B cell (primary cell): ENCODE measurements around the gene ALKBH8. TPM values are rescaled to one million over a fixed set of nuclear protein-coding genes. Genes with fewer than 3 reads are reported as not detected.

Source experiments
- ATAC-seq: fragments of 200-7000 bp; cut with Tn5 transposase; one replicate; pipeline ENCODE4 v1.10.0; 2021; ENCODE audit warnings: low read depth, mild to moderate bottlenecking, moderate number of reproducible peaks, moderate library complexity
- CTCF ChIA-PET: fragments of 350-600 bp; sonication (Branson Sonifier 250); formaldehyde crosslinking; loops from one replicate; lab custom pipeline; 2021; ENCODE audit warnings: antibody characterized with exemption, inconsistent platforms; lab: Charles Lee
- POLR2A ChIA-PET: fragments of 350-600 bp; sonication (Branson Sonifier 250); formaldehyde crosslinking; loops from one replicate; lab custom pipeline; 2021; ENCODE audit warnings: antibody characterized with exemption; lab: Charles Lee
- DNase-seq: peaks from one replicate; pipeline ENCODE4 v3.0.0; 2013
- H2AFZ ChIP-seq: 2 replicates; pipeline ENCODE4 v1.6.1; 2012; ENCODE audit warnings: mild to moderate bottlenecking, low read depth, low read length; ENCODE audit not compliant: insufficient read depth, poor library complexity, severe bottlenecking
- H3K27ac ChIP-seq, 2 donors: 1 replicate in 1 of 2; 2 replicates in 1 of 2; pipeline ENCODE4 v1.5.1; 2012 to 2013; ENCODE audit warnings: low read length in 2 of 2, mild to moderate bottlenecking in 2 of 2, moderate library complexity in 1 of 2
- H3K27me3 ChIP-seq, 4 experiments: fragments of 200-600 bp in 1 of 4; sonication (generic) in 1 of 4; replicated peaks in 1 of 4; 1 replicate in 2 of 4; 2 replicates in 2 of 4; pipeline versions ENCODE4 v1.6.1 to v1.7.0; 2013 to 2016; ENCODE audit warnings: low read length in 3 of 4, mild to moderate bottlenecking in 2 of 4, mixed read lengths in 1 of 4, moderate library complexity in 1 of 4; ENCODE audit not compliant: insufficient read depth in 4 of 4, control insufficient read depth in 3 of 4; ENCODE audit errors: control extremely low read depth in 1 of 4
- H3K36me3 ChIP-seq, 2 experiments: replicated peaks in 1 of 2; 1 replicate in 1 of 2; 2 replicates in 1 of 2; pipeline versions ENCODE4 v1.6.1 to v1.7.1; 2013; ENCODE audit warnings: low read length in 1 of 2; ENCODE audit not compliant: insufficient read depth in 2 of 2, control insufficient read depth in 1 of 2; ENCODE audit errors: control extremely low read depth in 1 of 2, extremely low read depth in 1 of 2
- H3K4me1 ChIP-seq, 2 donors: fragments of 200-600 bp in 1 of 2; sonication (generic) in 1 of 2; 1 replicate in 1 of 2; 2 replicates in 1 of 2; pipeline versions ENCODE4 v1.5.1 to v1.6.1; 2013 to 2017; ENCODE audit warnings: low read length in 2 of 2; ENCODE audit not compliant: control insufficient read depth in 2 of 2, insufficient read depth in 2 of 2
- H3K4me2 ChIP-seq: replicated peaks from 2 replicates; pipeline ENCODE3; 2012; ENCODE audit warnings: mild to moderate bottlenecking, low read depth, low read length; ENCODE audit not compliant: poor library complexity, severe bottlenecking
- H3K4me3 ChIP-seq, 5 experiments: fragments of 200-600 bp in 1 of 5; sonication (generic) in 1 of 5; 1 replicate in 3 of 5; 2 replicates in 2 of 5; pipeline versions ENCODE4 v1.5.1 to v1.7.0; 2011 to 2016; ENCODE audit warnings: low read length in 4 of 5, mild to moderate bottlenecking in 4 of 5, low read depth in 2 of 5, control low read depth in 1 of 5, moderate library complexity in 1 of 5; ENCODE audit not compliant: insufficient read depth in 1 of 5; ENCODE audit errors: control extremely low read depth in 1 of 5, extremely low read depth in 1 of 5
- H3K79me2 ChIP-seq: fragments of 200-600 bp; sonication (generic); one replicate; pipeline ENCODE4 v1.6.0; 2016; ENCODE audit warnings: low read length; ENCODE audit not compliant: control insufficient read depth, insufficient read depth
- H3K9ac ChIP-seq: fragments of 200-600 bp; sonication (generic); 2 replicates; pipeline ENCODE4 v1.6.1; 2017; ENCODE audit warnings: mild to moderate bottlenecking, low read length, moderate library complexity
- H3K9me3 ChIP-seq, 3 donors: one replicate each; pipeline versions ENCODE4 v1.6.1 to v1.7.1; 2013; ENCODE audit warnings: low read length in 2 of 3; ENCODE audit not compliant: control insufficient read depth in 2 of 3, insufficient read depth in 1 of 3; ENCODE audit errors: control extremely low read depth in 1 of 3
- H4K20me1 ChIP-seq: 2 replicates; pipeline ENCODE4 v1.6.0; 2012; ENCODE audit warnings: mild to moderate bottlenecking, low read length; ENCODE audit not compliant: insufficient read depth, control insufficient read depth, poor library complexity, severe bottlenecking
- H3K27ac Mint-ChIP-seq: one replicate; pipeline ENCODE4 v1.8.0; 2021; ENCODE audit warnings: mixed read lengths
- H3K27me3 Mint-ChIP-seq: one replicate; pipeline ENCODE4 v1.8.0; 2021; ENCODE audit warnings: mixed read lengths
- H3K4me1 Mint-ChIP-seq: one replicate; pipeline ENCODE4 v1.8.0; 2021; ENCODE audit warnings: mixed read lengths
- H3K4me3 Mint-ChIP-seq: one replicate; pipeline ENCODE4 v1.8.0; 2021; ENCODE audit warnings: mixed read lengths
- H3K9me3 Mint-ChIP-seq: one replicate; pipeline ENCODE4 v1.8.0; 2022; ENCODE audit warnings: mixed read lengths; ENCODE audit not compliant: insufficient read depth
- CTCF ChIP-seq: fragments of 200-600 bp; IDR thresholded peaks from one replicate; pipeline ENCODE4 v1.8.0; 2022; ENCODE audit warnings: antibody characterized with exemption, mild to moderate bottlenecking
- EZH2 ChIP-seq: IDR thresholded peaks from 2 replicates; pipeline ENCODE4 v1.6.1; 2012; ENCODE audit warnings: borderline replicate concordance, low read depth, mild to moderate bottlenecking, moderate library complexity, low read length; ENCODE audit not compliant: insufficient read depth, poor library complexity, severe bottlenecking
- WGBS: methylation state at CpG from one replicate; pipeline ENCODE4 v1.1.5; 2013; ENCODE audit warnings: missing lambda C conversion rate; ENCODE audit not compliant: insufficient coverage; 5-methylcytosine and 5-hydroxymethylcytosine counted together
- intact Hi-C: fragments of 100-400 bp; cut with micrococcal nuclease; formaldehyde crosslinking; loops from one replicate; pipeline ENCODE4 v1.10.0; 2022
- polyA plus RNA-seq: library from polyadenylated mRNA; depleted of rRNA; stranded (reverse); fragments of >200 nt; gene quantifications from 2 replicates; pipeline ENCODE4 v1.2.3, GENCODE V29; 2012
- total RNA-seq, 2 donors: library from RNA; stranded (reverse); fragments of 120-200 nt in 1 of 2; gene quantifications; 1 replicate in 1 of 2; 2 replicates in 1 of 2; pipeline versions ENCODE4 v1.2.3 to v1.2.4, GENCODE V29; 2013 to 2022

Gene ALKBH8
- total and polyA plus RNA-seq, 2 donors (not counting 1 experiment from before 2014, with no cell fraction given), result 4.0 to 13.3 TPM

- no peak for TF ChIP-seq CTCF
- no peak for TF ChIP-seq EZH2
- Histone ChIP-seq H3K4me1 (no peaks in the 10 kb centered on the region), H3K4me2 (no peak overlapping the region), H3K79me2 (no peaks in the 10 kb centered on the region), H3K9ac (no peak overlapping the region), H4K20me1 (no peaks in the 10 kb centered on the region), H3K27ac (no peak overlapping the region), H3K36me3 (no peaks in the 10 kb centered on the region), H2AFZ (no peak overlapping the region), H3K4me3 (no peak overlapping the region), H3K27me3 (peaks cover 0 to 10% (median 8%) of the 10 kb centered on the region in 4 experiments), H3K9me3 (no peaks in the 10 kb centered on the region)
- Mint-ChIP-seq H3K9me3 (no peaks in the 10 kb centered on the region), H3K4me3 (no peak overlapping the region), H3K27me3 (peaks cover 56% of the 10 kb centered on the region), H3K27ac (no peak overlapping the region), H3K4me1 (no peaks in the 10 kb centered on the region)
- CTCF ChIA-PET, result no interaction called here
- ATAC-seq, result no peak
- intact Hi-C loops, result no loop called here
- no CpG with 5 or more reads among the region's 3 CpGs for WGBS
- POLR2A ChIA-PET, result no interaction called here
- no peak for DNase-seq
Measured at GRCh38 chr11:107477820-107478219, 87.7 kb downstream of the ALKBH8 start.

GRCh38 chr11:107473792-107474191 lies 91.7 kb downstream of the ALKBH8 start:
- intact Hi-C loops, result no loop called here
- no peaks in the 10 kb centered on the region for H3K4me1 Mint-ChIP-seq
- H3K4me3 Mint-ChIP-seq, result no peak overlapping the region
- no peak overlapping the region for H3K4me2 ChIP-seq
- H2AFZ ChIP-seq, result no peak overlapping the region
- no peak overlapping the region for H3K27ac ChIP-seq
- WGBS, result no CpG with 5 or more reads among the region's 3 CpGs
- H3K9me3 Mint-ChIP-seq, result no peaks in the 10 kb centered on the region
- no peak for TF ChIP-seq EZH2
- TF ChIP-seq CTCF, result no peak
- H3K79me2 ChIP-seq, result no peaks in the 10 kb centered on the region
- no peak overlapping the region for H3K4me3 ChIP-seq
- no peak overlapping the region for H3K9ac ChIP-seq
- no peaks in the 10 kb centered on the region for H3K9me3 ChIP-seq
- DNase-seq, result no peak
- no peak overlapping the region for H3K27ac Mint-ChIP-seq
- CTCF ChIA-PET, result no interaction called here
- POLR2A ChIA-PET, result no interaction called here
- H4K20me1 ChIP-seq, result no peaks in the 10 kb centered on the region
- H3K27me3 Mint-ChIP-seq, result peaks cover 73% of the 10 kb centered on the region
- peaks cover 0 to 22% (median 7%) of the 10 kb centered on the region in 4 experiments for H3K27me3 ChIP-seq
- no peak for ATAC-seq
- H3K36me3 ChIP-seq, result no peaks in the 10 kb centered on the region
- H3K4me1 ChIP-seq, result no peaks in the 10 kb centered on the region
